ENCODE measurements around the gene SCYGR7.
A peak's percentile ranks its signal among the peaks of the same experiment; 100 is the strongest.
"Not testable (repeated sequence)": the region's sequence is repeated elsewhere in the genome, so short reads cannot be mapped to it uniquely, and the experiment has no call there.

The SCYGR7 gene

GRCh38 chr2:227713291-227713690, 14.8 kb upstream of the SCYGR7 start:
- TF ChIP-seq OSR1 (CRISPR knock-in tag; IDR thresholded peaks at IDR 0.05) (no peak), POU6F1 (CRISPR knock-in tag; IDR thresholded peaks at IDR 0.05; ENCODE audit: borderline replicate concordance, low read depth) (no peak), ARNTL (CRISPR knock-in tag; IDR thresholded peaks at IDR 0.05; ENCODE audit: borderline replicate concordance, low read depth) (no peak), CREB5 (CRISPR knock-in tag; IDR thresholded peaks at IDR 0.05; ENCODE audit: low read depth) (no peak), TSHZ2 (CRISPR knock-in tag; IDR thresholded peaks at IDR 0.05) (no peak)
- ATAC-seq = no peak

- TF ChIP-seq PATZ1 (CRISPR knock-in tag; IDR thresholded peaks at IDR 0.05; ENCODE audit: borderline replicate concordance) (no peak), TOX (CRISPR knock-in tag; IDR thresholded peaks at IDR 0.05; ENCODE audit: borderline replicate concordance) (no peak)
- ATAC-seq = no peak
Observed at GRCh38 chr2:227716501-227716900, 11.6 kb upstream of the SCYGR7 start.

- TF ChIP-seq ESRRG (CRISPR knock-in tag; IDR thresholded peaks at IDR 0.05) = no peak
- ATAC-seq = peak; percentile 96
Observed at GRCh38 chr2:227717687-227718567, 10.2 kb upstream of the SCYGR7 start, which contains the start of gene SLC19A3. Gene SLC19A3 (minus strand): TSS chr2:227718028. CDS start chr2:227702318, 15,710 bp downstream.

GRCh38 chr2:227719641-227720040, 8.5 kb upstream of the SCYGR7 start:
- no peak for TF ChIP-seq GLIS3 (CRISPR knock-in tag; IDR thresholded peaks at IDR 0.05)
- TF ChIP-seq RARB (CRISPR knock-in tag; IDR thresholded peaks at IDR 0.05) = no peak
- no peak for TF ChIP-seq POU6F1 (CRISPR knock-in tag; IDR thresholded peaks at IDR 0.05; ENCODE audit: borderline replicate concordance, low read depth)
- no peak for ATAC-seq

- TF ChIP-seq ZFP30 (CRISPR knock-in tag; IDR thresholded peaks at IDR 0.05) (no peak), OSR1 (CRISPR knock-in tag; IDR thresholded peaks at IDR 0.05) (no peak), POU6F1 (CRISPR knock-in tag; IDR thresholded peaks at IDR 0.05; ENCODE audit: borderline replicate concordance, low read depth) (no peak)
- no peak for ATAC-seq
Observed at GRCh38 chr2:227720680-227721079, 7.5 kb upstream of the SCYGR7 start.

GRCh38 chr2:227722821-227723220, 5.3 kb upstream of the SCYGR7 start:
- ATAC-seq = not testable (repeated sequence)

All from SK-N-SH treated with all-trans-retinoic acid at 6 μM for 48 hours (cell line).